Endometrium (tissue), 2 donors: ENCODE measurements around the gene ZNRF1.
"Not testable (repeated sequence)": the region's sequence is repeated elsewhere in the genome, so short reads cannot be mapped to it uniquely, and the experiment has no call there.

Source experiments
- FAIRE-seq: peaks from 2 replicates; lab custom pipeline; 2012; peaks lifted over from hg19 to GRCh38; lab: Jason Lieb, UNC
- donor health status: control.
- donor health status: control.

The ZNRF1 gene

GRCh38 chr16:74998481-74999218 lies at the start of gene ZNRF1:
Gene ZNRF1, plus strand, starts transcription at chr16:74999024. Its CDS starts 648 bp downstream, at chr16:74999672.
- no peak for FAIRE-seq

- FAIRE-seq = no peak
Observed at GRCh38 chr16:74949309-74949708, 49.5 kb upstream of the ZNRF1 start.

- FAIRE-seq = no peak
Observed at GRCh38 chr16:74950511-74950910, 48.3 kb upstream of the ZNRF1 start.

GRCh38 chr16:74951206-74951605 lies 47.6 kb upstream of the ZNRF1 start:
- FAIRE-seq = no peak

- no peak for FAIRE-seq
Observed at GRCh38 chr16:74951681-74952080, 47.1 kb upstream of the ZNRF1 start.

GRCh38 chr16:74954763-74955162 lies 44.1 kb upstream of the ZNRF1 start:
- FAIRE-seq = no peak

GRCh38 chr16:74973304-74973703 lies 25.5 kb upstream of the ZNRF1 start:
- FAIRE-seq = no peak

GRCh38 chr16:74975591-74975990 lies 23.2 kb upstream of the ZNRF1 start:
- FAIRE-seq = no peak

GRCh38 chr16:74982256-74982655 lies 16.6 kb upstream of the ZNRF1 start:
- no peak for FAIRE-seq

- no peak for FAIRE-seq
Observed at GRCh38 chr16:74984194-74984528, 14.7 kb upstream of the ZNRF1 start.

GRCh38 chr16:74984529-74985296 lies 14.1 kb upstream of the ZNRF1 start, which contains the start of gene WDR59:
Gene WDR59, minus strand, starts transcription at chr16:74985123. Its CDS starts 106 bp downstream, at chr16:74985017.
- peak; percentile 91 for FAIRE-seq

- FAIRE-seq = no peak
Observed at GRCh38 chr16:74987027-74987681, 11.7 kb upstream of the ZNRF1 start.

- not testable (repeated sequence) for FAIRE-seq
Observed at GRCh38 chr16:74989864-74990263, 9.0 kb upstream of the ZNRF1 start.

- no peak for FAIRE-seq
Observed at GRCh38 chr16:74990832-74991231, 8.0 kb upstream of the ZNRF1 start.

GRCh38 chr16:74991268-74991592 lies 7.6 kb upstream of the ZNRF1 start:
- FAIRE-seq = no peak

- FAIRE-seq = no peak
Observed at GRCh38 chr16:74991593-74992403, 7.0 kb upstream of the ZNRF1 start.

GRCh38 chr16:74995986-74996385 lies 2.8 kb upstream of the ZNRF1 start:
- no peak for FAIRE-seq

GRCh38 chr16:74997042-74997491 lies 1.8 kb upstream of the ZNRF1 start:
- no peak for FAIRE-seq

- FAIRE-seq = no peak
Observed at GRCh38 chr16:74999219-74999608, 390 bp downstream of the ZNRF1 start.

GRCh38 chr16:74999609-75000480 lies 1.0 kb downstream of the ZNRF1 start:
- no peak for FAIRE-seq

GRCh38 chr16:75000481-75001081 lies 1.8 kb downstream of the ZNRF1 start:
- no peak for FAIRE-seq
